ENCODE data around the gene PSEN1.

DNA sequence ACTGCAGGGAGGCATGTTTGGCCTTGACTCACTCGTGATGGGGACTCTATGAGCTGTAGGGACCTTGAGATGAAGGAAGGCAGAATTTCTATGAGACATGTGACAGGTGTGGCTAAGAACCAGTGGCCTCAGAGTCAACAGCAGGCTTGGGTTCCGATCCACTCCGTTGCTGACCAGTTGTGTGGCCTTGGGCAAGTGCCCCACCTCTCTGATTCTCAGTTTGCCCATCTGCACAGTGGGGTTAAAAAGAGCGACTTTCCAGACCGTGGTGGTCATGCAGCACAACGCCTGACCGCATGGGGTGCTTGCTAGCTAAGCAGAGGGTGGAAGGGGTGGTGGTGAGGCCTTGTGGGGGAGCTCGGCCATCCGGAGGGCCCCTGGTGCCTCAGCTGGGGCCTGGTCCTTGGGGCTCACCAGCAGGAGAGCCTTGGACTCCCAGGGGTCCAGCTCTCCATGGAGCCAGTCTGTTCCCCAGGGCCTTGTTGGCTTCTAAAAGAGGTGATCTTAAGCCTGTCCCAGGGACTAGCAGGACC, 119.5 kb downstream of the PSEN1 start:
- TF ChIP-seq, protein P1, sequence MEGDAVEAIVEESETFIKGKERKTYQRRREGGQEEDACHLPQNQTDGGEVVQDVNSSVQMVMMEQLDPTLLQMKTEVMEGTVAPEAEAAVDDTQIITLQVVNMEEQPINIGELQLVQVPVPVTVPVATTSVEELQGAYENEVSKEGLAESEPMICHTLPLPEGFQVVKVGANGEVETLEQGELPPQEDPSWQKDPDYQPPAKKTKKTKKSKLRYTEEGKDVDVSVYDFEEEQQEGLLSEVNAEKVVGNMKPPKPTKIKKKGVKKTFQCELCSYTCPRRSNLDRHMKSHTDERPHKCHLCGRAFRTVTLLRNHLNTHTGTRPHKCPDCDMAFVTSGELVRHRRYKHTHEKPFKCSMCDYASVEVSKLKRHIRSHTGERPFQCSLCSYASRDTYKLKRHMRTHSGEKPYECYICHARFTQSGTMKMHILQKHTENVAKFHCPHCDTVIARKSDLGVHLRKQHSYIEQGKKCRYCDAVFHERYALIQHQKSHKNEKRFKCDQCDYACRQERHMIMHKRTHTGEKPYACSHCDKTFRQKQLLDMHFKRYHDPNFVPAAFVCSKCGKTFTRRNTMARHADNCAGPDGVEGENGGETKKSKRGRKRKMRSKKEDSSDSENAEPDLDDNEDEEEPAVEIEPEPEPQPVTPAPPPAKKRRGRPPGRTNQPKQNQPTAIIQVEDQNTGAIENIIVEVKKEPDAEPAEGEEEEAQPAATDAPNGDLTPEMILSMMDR (IDR thresholded peaks at IDR 0.05; ENCODE audit: low read depth, low read length, poor library complexity, severe bottlenecking): no peak
- TF ChIP-seq EZH2phosphoT487 (IDR thresholded peaks at IDR 0.05; ENCODE audit: borderline replicate concordance, low read length): no peak
